ENCODE measurements around the gene ATP11B.
"Not testable (repeated sequence)": the region's sequence is repeated elsewhere in the genome, so short reads cannot be mapped to it uniquely, and the experiment has no call there.

Gene ATP11B

DNA sequence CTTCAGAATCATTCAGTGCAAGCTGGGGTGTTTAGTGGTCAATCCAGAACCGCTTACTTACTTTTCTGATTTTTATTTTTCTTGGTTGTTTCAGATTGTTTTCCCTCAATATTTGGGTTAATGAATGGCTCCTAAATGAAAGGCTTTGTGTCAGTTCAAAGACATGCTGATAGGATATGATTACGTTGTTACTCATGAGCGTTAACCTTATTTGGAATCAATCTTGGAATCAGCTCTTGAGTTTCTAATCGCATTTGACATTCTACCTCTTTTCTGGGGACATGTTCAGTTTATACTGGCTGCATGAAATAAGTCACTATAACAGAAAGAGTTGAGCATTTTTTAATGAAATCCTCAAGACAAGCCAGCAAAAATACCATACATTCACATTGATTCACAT is 50.2 kb downstream of the ATP11B start:
- DNase-seq = no peak

- DNase-seq = no peak
These were observed 55.6 kb downstream of the ATP11B start for GRCh38 chr3:182848906-182849305.

- DNase-seq = no peak
These were observed 61.8 kb downstream of the ATP11B start for GRCh38 chr3:182855076-182855475.

GRCh38 chr3:182861348-182861747 is 68.0 kb downstream of the ATP11B start:
- peak; percentile 18 for DNase-seq

- peak; percentile 16 for DNase-seq
These were observed 69.0 kb downstream of the ATP11B start for GRCh38 chr3:182862159-182862860.

GRCh38 chr3:182869059-182869458 is 75.8 kb downstream of the ATP11B start:
- no peak for DNase-seq

- DNase-seq = not testable (repeated sequence)
These were observed 77.6 kb downstream of the ATP11B start for GRCh38 chr3:182870917-182871316.

GRCh38 chr3:182879031-182879611 is 85.8 kb downstream of the ATP11B start:
- peak; percentile 8 for DNase-seq

DNA sequence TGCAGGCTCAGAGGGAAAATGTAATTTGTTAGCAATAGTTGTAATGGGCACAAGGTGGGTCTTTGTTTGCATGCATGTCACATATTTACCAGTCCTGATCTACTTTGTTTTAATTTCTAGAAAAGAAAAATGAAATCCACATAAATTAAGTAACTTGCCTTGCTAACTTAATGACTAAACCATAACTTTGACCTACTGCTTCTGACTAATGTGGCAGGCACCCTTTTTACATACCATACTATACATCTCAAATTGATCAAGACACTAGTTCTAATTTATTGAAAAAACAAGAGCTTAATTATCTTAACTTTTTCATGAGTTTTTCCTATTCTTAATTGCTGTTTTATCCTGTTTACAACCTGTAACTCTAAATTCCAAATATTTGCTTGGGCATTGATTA is 93.2 kb downstream of the ATP11B start:
- DNase-seq = no peak

DNA sequence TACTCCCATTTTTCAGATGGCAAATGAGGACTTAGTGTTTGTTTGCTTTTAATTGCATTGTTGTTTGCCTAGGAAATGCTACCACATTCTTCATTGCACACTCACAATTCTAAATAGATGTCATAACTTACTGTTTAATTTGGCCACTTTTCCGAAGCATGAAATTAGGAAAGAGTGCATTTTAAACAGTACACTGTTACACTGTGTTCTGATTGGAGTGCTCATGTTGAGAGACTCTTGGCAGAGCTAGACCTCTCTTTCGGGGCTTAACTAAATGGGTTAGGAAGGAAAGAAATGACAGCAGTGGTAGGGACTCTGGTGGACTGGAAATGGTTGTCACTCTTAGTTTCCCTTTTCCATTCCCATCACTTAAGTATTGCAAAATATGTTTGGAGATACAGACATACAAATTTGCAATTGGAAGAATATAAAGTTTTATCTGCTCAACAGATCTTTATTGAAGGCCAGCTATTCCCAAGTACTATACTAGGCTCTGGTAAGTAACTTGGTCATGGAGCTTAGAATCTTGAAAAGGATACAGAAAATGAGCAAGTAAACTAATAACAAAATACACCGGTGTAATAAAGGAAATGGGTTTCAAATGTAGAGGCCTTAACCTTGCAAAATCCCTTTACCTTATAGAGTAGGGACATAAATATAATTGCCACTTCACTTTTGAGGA is 96.8 kb downstream of the ATP11B start:
- DNase-seq = no peak

GRCh38 chr3:182891364-182891763 is 98.1 kb downstream of the ATP11B start:
- DNase-seq = no peak

DNA sequence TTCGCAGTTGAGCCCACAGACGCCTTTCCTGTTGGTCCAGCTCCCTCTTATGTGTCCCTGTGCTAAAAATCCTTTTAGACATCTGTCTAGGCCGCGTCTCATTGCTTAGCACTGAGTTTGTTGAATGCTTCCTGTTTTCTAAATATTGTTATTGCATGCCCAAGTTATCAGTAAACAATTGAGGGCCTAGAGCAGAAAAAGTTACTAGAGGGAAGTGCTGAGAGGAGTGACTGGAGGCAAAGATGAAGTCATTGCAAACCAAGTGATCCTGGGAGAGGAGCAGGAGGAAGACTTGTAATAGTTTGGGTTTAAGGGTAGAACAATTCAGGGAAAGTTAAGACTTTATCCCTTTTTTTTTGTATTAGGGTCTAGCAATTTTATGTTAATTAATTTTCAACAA is 98.9 kb downstream of the ATP11B start:
- no peak for DNase-seq

DNA sequence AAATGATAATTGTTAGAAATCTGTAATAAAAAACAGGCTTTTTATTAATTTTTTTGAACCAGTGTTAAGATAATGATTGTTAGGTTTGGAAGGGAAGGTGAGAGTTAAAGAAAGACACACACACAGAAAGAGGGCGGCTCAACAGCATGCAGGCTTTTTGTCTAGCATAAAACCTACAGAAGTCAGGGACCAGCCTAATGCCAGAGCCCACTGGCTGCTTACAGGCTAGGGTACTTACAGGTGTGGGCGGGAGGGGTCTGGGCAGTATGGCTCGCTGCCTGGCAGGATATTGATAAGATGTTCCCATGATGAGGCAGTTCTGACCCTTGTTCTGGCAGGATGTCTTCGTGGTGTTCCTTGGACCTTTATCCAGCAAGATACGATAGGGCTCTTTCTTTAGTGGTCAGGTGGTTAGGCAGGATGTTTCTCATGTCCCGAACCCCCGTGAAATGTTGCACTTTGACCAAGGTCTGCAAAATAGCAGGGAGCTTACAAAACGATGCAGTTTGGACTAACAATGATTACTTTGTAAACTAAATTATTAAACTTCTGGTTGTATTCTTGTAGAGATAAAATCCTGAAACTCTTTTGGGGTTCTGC is 102.3 kb downstream of the ATP11B start:
- DNase-seq = no peak

GRCh38 chr3:182896553-182896952 is 103.2 kb downstream of the ATP11B start:
- DNase-seq = no peak

DNA sequence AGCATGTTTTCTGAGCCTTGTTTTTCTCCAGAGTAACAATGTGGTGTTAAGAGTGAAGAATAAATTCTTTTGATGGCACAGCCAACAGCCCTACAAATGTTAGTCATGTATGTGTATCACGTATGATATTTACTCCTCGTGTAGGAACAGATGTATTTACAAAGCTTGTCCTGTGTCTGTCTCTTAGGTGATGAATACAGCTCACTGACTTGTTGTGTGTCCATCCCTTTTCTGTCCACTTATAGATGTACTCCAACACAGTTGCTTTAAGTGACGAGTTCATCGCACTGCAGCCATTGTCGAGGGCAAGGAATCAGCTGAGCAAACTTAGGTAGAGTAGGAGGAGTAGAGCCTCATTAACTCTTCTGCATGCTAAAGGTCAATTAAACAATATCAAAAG is 108.9 kb downstream of the ATP11B start:
- DNase-seq = no peak

GRCh38 chr3:182904164-182904563 is 110.9 kb downstream of the ATP11B start:
- no peak for DNase-seq

- DNase-seq = no peak
These were observed 112.3 kb downstream of the ATP11B start for GRCh38 chr3:182905623-182906022.

- no peak for DNase-seq
These were observed 112.7 kb downstream of the ATP11B start for GRCh38 chr3:182906036-182906435.

GRCh38 chr3:182908471-182908870 is 115.2 kb downstream of the ATP11B start:
- DNase-seq = no peak

DNA sequence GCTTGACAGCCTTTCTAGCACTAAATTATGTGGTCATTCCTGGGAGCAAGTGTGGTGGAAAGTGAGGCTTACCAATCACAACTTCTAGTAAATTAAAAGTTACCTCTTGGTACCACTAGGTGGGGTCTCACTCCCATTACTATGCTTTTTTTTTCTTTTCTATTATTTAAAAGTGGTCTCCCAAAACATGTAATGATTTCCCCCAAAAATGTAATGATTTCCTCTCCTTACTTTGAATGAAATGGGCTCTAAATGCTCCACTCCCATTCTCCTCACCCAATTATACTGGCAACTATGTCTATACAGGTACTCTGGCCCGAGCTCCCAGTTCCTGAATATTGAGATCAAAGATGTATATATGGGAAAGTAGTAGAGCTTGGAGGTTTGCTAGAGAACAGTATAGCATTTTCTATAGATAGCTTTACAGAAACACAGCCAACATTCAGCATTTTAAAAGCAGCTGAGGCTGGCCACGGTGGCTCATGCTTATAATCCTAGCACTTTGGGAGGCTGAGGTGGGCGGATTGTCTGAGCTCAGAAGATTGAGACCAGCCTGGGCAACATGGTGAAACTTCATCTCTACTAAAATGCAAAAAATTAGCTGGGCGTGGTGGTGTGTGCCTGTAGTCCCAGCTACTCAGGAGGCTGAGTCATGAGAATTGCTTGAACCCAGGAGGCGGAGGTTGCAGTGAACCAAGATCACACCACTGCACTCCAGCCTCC is 116.2 kb downstream of the ATP11B start:
- DNase-seq = no peak

DNA sequence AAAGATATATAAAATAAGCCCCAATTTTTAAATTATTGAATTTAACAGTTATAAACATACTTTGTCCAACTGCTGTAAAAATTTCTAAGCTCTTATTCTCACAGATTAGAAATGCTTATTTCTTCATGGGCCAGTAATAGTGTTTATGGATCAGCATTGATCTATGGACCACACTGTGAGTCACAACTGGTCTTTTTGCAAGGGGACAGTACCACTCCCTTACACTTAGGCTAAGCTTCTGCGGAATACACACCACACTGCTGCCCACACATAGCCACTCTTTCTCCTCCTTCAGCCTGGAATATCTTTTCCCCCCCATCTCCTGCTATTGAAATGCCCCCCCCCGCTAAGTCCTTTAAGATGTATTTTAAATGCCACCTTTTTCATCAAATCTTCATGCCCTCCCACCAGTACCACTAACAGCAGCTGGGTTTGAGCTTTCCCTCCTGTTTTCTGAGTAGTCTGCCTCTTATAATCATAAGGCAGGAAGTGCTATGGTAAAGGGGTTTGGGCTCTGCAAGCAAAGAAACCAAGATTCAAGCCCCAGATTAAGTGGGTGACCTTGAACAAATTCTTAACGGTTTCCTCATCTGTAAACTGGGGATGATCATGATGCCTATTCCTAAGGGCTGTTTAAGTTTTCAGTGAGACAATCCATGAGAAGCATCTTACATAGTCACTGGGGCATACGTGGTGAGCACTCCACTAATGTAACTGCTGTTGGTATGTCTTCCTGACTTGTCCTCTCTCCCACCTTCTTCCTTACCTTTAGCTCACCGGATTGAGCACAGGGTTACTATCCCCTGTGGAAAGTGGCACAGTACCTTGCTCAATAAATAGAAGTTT is 117.9 kb downstream of the ATP11B start:
- DNase-seq = peak; percentile 12

DNA sequence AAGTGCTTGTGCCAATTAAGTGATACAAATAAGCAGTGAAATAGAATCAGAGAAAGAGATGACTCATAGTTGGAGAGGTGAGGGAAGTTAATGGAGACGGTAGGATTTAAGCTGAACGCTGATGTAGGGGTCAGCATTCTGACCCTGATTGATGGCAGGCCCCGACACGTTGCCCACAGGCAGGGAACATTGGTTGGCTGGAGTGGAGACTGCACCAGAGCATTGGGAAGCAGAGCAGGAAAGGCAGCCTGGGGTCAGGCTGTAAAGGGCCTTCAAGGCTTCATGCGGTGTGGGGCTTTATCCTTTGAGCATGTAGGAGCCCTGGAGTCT is 118.4 kb downstream of the ATP11B start:
- no peak for DNase-seq
